NCI-H2107 treated with DMSO at 0.1 percent for 48 hours (cell line): Measurements from ENCODE around the gene STX4.

Experiments
- DNase-seq: peaks from one replicate; lab custom pipeline; 2025; ENCODE audit not compliant: unreplicated experiment; lab: John Stamatoyannopoulos, UW

The STX4 gene

GRCh38 chr16:31020536-31020935, 12.8 kb upstream of the STX4 start:
- no peak for DNase-seq

DNA sequence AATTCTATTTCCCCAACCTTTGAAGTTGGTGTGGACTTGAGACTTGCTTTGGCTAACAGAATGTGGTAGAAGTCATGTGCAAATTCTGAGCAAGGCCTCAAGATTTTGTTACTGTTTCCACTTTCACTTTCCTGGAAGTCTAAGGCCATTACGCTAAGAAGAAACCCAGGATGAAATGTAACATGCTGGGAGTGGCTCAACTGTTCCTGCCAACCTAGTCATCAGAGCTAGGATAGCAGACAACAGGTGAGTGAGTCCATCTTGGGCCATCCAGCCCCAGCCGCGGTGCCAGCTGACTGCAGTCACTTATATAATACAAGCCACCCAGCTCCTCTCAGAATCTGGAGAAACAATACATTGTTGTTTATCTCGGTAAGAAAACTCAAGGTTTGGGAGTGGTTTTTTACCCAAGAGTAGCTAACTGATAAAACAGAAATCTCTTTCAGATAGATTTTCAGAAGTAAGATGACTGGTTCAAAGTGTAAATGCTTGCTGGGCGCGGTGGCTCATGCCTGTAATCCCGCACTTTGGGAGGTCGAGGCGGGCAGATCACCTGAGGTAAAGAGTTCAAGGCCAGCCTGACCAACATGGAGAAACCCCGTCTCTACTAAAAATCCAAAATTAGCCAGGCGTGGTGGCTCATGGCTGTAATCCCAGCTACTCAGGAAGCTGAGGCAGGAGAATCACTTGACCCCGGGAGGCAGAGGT, 10.7 kb upstream of the STX4 start:
- DNase-seq: no peak

DNA sequence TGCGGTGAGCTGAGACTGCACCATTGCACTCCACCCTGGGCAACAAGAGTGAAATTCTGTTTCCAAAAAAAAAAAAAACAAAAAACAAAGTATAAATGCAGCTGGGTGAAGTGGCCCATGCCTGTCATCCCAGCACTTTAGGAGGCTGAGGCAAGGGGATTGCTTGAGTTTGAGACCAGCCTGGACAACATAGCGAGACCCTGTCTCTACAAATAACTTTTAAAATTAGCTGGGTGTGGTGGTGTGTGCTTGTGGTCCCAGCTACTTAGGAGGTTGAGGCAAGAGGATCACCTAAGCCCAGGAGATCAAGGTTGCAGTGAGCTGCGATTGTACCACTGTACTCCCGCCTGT, 10.1 kb upstream of the STX4 start:
- DNase-seq: no peak

DNA sequence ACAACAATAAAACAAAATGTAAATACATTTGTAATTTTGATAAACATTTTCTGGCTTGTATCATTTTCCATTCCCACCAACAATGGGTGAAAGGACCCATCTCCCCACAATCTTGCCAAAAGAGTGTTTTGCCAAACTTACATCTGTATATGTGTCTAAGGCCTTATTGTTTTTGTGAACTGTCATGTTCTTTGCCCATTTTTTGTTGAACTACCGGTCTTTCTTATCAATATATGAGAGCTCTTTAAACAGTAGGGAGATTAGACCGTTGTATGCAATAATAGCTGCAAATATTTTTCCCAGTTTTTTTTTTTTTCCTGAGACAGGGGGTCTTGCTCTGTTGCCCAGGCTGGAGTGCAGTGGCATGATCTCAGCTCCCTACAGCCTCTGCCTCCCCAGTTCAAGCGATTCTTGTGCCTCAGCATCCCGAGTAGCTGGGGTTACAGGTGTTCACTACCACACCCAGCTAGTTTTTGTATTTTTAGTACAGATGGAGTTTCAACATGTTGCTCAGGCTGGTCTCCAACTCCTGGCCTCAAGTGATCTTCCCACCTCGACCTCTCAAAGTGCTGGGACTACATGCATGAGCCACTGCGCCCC, 9.6 kb upstream of the STX4 start:
- DNase-seq: no peak

DNA sequence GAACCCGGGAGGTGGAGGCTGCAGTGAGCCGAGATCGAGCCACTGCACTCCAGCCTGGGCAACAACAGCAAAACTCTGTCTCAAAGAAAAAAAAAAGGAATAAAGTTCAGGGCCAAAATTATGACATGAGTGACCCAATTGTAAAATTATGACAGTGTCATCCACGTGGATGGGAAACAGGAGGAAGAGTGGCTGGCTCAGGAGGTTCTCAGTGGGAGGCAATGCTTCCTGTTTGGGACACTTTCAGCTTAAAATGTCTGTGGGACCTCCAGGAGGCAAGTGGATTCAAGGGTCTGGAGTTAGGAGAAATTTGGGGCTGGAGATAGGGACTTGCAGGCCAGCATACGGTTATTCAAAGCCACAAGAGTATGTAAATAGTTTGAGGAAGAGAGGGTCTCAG, 8.0 kb upstream of the STX4 start:
- DNase-seq: no peak

DNA sequence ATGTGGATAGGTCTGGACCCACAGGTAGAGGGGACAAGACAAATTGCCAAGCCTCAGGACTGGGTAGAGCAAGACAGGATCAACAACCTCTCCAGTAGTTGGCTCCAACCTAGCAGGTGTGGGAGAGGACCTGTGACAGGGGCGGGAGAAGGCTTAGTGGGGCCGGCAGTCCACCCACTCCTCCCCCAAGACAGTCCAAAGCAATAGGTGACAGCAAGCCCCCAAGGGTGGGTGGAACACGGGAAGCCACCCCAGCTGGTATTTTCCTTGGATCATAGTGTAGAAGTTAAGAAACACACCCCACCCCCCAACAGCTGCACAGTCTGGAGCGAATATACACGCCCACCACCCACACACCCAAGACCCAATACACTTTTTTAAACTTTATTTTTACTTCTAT, 4.1 kb upstream of the STX4 start:
- no peak for DNase-seq

DNA sequence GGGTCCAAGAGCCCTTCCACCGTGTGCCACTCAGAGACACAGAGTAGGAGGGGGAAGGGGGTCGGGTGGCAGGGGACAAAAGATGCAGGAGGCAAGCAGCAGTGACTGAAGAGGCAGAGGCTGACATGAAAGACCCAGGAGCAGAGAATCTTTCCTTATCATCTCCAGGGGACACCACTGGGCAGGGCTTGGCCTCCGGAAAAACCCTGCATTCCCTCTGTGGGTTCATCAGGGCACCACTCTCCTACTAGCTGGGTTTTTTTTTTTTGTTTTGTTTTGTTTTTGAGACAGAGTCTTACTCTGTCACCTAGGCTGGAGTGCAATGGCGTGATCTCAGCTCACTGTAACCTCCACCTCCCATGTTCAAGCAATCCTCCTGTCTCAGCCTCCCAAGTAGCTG, 2.1 kb upstream of the STX4 start:
- no peak for DNase-seq

- peak; percentile 24 for DNase-seq
These were observed 543 bp downstream of the STX4 start for GRCh38 chr16:31033709-31034492.

GRCh38 chr16:31036691-31037090, 3.3 kb downstream of the STX4 start:
- DNase-seq: no peak

GRCh38 chr16:31038993-31039392, 5.6 kb downstream of the STX4 start:
- no peak for DNase-seq

DNA sequence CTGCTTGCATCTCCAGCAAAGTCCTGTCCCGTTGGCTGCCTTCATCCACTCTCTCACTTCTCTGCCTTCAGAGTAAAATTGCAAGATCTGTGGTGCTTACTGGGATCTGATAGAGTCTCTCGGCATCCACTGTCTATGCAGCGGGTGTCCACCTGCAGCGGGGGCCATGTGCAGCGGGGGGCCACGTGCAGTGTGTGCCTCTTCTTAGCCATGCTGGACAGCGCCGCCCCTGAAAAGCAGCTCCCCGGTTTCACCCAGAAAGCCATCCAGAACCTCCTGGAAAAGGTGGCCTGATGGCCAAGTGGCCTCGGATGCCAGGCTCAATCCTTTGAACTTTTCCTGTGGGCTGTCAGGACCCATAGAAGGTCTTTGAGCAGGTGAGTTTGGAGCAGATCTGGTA, 9.5 kb downstream of the STX4 start:
- DNase-seq: no peak

DNA sequence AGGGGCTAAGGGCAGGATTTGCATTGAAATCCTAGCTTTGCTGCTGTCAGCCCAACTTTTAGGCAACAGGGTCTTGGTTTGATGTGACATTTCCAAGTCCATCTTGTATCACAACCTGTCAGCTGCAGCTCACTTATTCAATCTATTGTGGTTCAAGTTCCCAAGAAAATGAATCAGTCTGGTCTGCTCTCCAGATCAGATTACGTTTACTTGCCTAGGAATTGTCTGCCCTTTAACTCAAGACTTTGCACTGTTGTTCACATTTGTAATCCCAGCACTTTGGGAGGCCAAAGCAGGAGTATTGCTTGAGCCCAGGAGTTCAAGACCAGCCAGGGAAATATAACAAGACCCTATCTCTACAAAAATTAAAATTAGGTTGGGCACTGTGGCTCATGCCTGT, 10.0 kb downstream of the STX4 start:
- no peak for DNase-seq

GRCh38 chr16:31043898-31044481, 10.6 kb downstream of the STX4 start:
- DNase-seq: no peak

- DNase-seq: no peak
These were observed 17.1 kb downstream of the STX4 start for GRCh38 chr16:31050280-31051030.

- DNase-seq: no peak
These were observed 18.8 kb downstream of the STX4 start for GRCh38 chr16:31052114-31052513.

GRCh38 chr16:31055613-31056012, 22.3 kb downstream of the STX4 start:
- no peak for DNase-seq

DNA sequence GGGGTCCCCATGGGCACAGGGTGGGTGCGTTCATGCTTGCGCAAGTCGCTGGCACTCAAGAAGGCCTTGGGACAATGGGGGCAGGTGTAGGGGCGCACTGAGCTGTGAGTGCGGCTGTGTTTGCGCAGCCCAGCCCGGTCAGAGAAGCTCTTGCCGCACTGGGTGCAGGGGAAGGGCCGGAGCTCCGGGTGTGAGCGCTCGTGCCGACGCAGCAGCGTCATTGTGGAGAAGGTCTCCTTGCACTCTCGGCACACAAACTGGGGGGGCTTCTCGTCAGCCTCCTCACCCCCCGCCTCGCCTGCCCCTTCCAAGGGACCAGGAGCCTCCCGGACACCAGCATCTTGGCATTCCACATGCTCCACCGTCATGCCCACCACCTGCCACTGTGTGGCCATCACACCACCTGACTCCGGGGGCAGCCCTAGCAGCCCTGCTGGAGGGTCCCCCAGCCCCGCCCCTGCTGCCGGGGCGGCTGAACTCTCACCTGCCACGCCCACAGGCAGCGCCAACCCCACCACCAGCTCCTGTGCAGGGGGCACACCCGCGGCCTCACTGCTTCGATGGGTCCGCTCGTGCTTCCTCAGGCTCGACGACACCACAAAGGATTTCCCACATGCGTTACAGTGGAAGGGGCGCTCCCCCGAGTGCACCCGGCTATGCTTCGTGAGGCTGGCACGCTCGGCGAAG, 27.9 kb downstream of the STX4 start:
- DNase-seq: no peak

DNA sequence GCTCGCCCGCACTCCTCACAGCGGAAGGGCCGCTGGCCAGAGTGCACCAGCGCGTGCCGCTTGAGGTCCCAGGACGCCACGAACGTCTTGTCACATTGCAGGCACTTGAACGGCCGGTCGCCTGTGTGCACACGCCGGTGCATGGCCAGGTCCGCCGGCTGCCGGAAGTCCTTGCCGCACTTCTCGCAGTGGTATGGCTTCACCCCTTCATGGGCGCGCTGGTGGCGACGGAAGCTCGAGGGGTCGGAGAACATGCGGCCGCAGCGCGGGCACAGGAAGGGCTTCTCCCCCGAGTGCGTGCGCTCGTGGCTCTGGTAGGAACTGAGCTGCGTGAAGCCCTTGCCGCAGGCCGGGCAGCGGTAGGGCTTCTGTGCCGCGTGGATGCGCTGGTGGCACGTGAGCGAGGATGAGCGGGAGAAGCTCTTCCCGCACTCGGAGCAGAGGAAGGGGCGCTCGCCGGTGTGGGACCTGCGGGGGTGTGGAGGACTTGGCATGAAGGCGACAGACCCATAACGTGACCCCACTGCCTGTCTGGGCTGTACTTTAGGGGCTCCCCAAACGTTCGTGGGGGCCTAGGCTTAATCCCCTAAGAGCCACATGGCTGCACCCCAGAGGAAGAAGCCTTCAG, 28.6 kb downstream of the STX4 start:
- DNase-seq: no peak

DNA sequence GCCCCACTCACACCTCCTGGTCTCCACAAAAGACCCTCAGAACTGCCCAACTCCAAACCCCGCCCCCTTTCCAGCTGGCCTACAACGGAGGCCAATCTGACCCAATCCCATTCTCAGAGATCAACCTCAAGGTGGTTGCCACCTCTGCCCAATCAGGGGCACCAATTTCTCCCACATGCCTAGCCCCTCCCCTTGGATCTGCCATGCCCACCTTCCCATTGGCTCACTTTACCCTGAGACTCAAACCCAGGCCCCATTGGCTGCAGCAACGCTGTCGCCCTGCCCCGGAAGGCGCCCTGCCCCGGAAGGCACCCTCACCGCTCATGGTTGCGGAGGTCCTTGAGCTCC, 30.1 kb downstream of the STX4 start:
- no peak for DNase-seq

GRCh38 chr16:31063843-31064611, 30.7 kb downstream of the STX4 start:
- no peak for DNase-seq
